Lung (tissue), 12 donors: ENCODE data around the gene SPINK8. TPM values are rescaled to one million over a fixed set of nuclear protein-coding genes. Genes with fewer than 3 reads are reported as not detected.

ENCODE experiments used
- ATAC-seq: fragments of 200-7000 bp; cut with Tn5 transposase; one replicate; pipeline ENCODE4 v1.9.1; 2020; ENCODE audit warnings: moderate number of reproducible peaks; ENCODE audit not compliant: insufficient read depth, low FRiP score
- DNase-seq, 3 donors: peaks; one replicate each; pipeline ENCODE4 v3.0.0-alpha.2; 2013 to 2017
- H3K27ac ChIP-seq, 2 donors: one replicate each; pipeline ENCODE4 v1.5.1; 2013; ENCODE audit warnings: mild to moderate bottlenecking in 2 of 2, moderate library complexity in 2 of 2, control low read depth in 1 of 2, inconsistent platforms in 1 of 2, low read depth in 1 of 2, low read length in 1 of 2
- H3K27me3 ChIP-seq, 3 donors: one replicate each; pipeline ENCODE4 v1.5.1; 2013; ENCODE audit warnings: low read length in 2 of 3; ENCODE audit not compliant: control insufficient read depth in 3 of 3, insufficient read depth in 3 of 3
- H3K36me3 ChIP-seq, 4 donors: one replicate each; pipeline ENCODE4 v1.5.1; 2013; ENCODE audit warnings: low read length in 4 of 4, mild to moderate bottlenecking in 1 of 4, moderate library complexity in 1 of 4; ENCODE audit not compliant: control insufficient read depth in 4 of 4, insufficient read depth in 4 of 4
- H3K4me1 ChIP-seq, 5 donors: one replicate each; pipeline ENCODE4 v1.5.1; 2013; ENCODE audit warnings: low read length in 5 of 5, mild to moderate bottlenecking in 2 of 5, moderate library complexity in 1 of 5; ENCODE audit not compliant: control insufficient read depth in 5 of 5, insufficient read depth in 5 of 5
- H3K4me3 ChIP-seq: one replicate; pipeline ENCODE4 v1.5.1; 2013; ENCODE audit warnings: mild to moderate bottlenecking, control low read depth, moderate library complexity
- H3K9ac ChIP-seq, 2 donors: one replicate each; pipeline ENCODE4 v1.5.1; 2013; ENCODE audit warnings: low read length in 2 of 2, control low read depth in 1 of 2; ENCODE audit not compliant: insufficient read depth in 1 of 2
- H3K9me3 ChIP-seq, 4 donors: one replicate each; pipeline ENCODE4 v1.5.1; 2013; ENCODE audit warnings: low read length in 3 of 4, mild to moderate bottlenecking in 1 of 4, moderate library complexity in 1 of 4; ENCODE audit not compliant: control insufficient read depth in 4 of 4, insufficient read depth in 3 of 4
- CTCF ChIP-seq: IDR thresholded peaks from 2 replicates; pipeline ENCODE4 v1.5.1; 2012; ENCODE audit warnings: mild to moderate bottlenecking; ENCODE audit errors: control extremely low read depth, extremely low read depth
- WGBS, 2 donors: extraction: QIAGEN DNeasy Blood & Tissue Kit; methylation state at CpG; one replicate each; pipeline ENCODE4 v1.1.7; 2013; 5-methylcytosine and 5-hydroxymethylcytosine counted together
- polyA plus RNA-seq, 2 donors: library from polyadenylated mRNA; stranded (reverse); fragments of 200-250 nt; gene quantifications; one replicate each; pipeline ENCODE4 v1.2.1, GENCODE V29; 2013
- total RNA-seq, 2 donors: library from RNA; depleted of rRNA in 1 of 2; stranded (reverse); fragments of >200 nt in 1 of 2; gene quantifications; one replicate each; pipeline ENCODE4 v1.2.1, GENCODE V29; 2014 to 2021
- donor health status: control.
- donor health status: control.
- donor health status: Bipolar disorder and iron deficiency.
- donor health status: healthy.
- donor health status: DM: yes; HTN: yes; CAD: no.

Gene SPINK8
- total and polyA plus RNA-seq, 4 donors, result not detected

DNA sequence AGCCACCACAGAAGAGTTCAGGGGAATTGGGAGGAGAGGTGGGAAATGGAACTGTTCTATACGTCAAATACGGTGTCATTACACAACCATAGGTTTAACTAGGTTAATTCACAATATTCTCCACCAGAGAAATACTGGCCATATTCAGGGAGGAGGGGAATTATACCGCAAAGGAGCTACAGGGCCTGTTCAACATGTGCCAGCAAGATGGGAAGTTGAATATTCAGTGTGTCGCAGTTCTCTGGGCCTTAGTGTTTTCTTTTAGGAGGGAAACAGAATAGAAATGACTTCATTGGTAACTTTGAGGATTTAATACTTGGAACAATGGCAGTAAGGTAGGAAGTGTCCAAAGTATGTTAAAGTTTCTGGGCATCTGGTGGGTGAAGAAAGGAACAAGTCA lies 20.5 kb upstream of the SPINK8 start:
- ATAC-seq, result no peak
- H3K4me1 ChIP-seq, result no peaks in the 10 kb centered on the region

GRCh38 chr3:48352546-48352945 lies 19.1 kb upstream of the SPINK8 start:
- H3K9ac ChIP-seq, result no peak overlapping the region
- DNase-seq (no peak), ATAC-seq (no peak)
- no peak overlapping the region for H3K4me3 ChIP-seq
- no peaks in the 10 kb centered on the region for H3K4me1 ChIP-seq
- H3K9me3 ChIP-seq, result no peaks in the 10 kb centered on the region
- H3K27ac ChIP-seq, result no peak overlapping the region
- H3K27me3 ChIP-seq, result no peaks in the 10 kb centered on the region
- H3K36me3 ChIP-seq, result no peaks in the 10 kb centered on the region
- WGBS, 2 donors, result 84 to 85% methylated on average over 6 of the region's 6 CpGs
- no peak for TF ChIP-seq CTCF

More for the DNA sequence above, 20.5 kb upstream of the SPINK8 start:
- H3K27ac ChIP-seq, result no peak overlapping the region
- DNase-seq, result no peak
- no peaks in the 10 kb centered on the region for H3K36me3 ChIP-seq
- no peak overlapping the region for H3K4me3 ChIP-seq
- H3K9ac ChIP-seq, result no peak overlapping the region
- 86 to 88% methylated on average over 4 of the region's 4 CpGs for WGBS, 2 donors
- H3K27me3 ChIP-seq, result no peaks in the 10 kb centered on the region
- H3K9me3 ChIP-seq, result peaks cover 0 to 2% (median 0%) of the 10 kb centered on the region in 4 donors
- TF ChIP-seq CTCF, result no peak

GRCh38 chr3:48347500-48347899 lies 14.0 kb upstream of the SPINK8 start:
- Histone ChIP-seq H3K27ac (no peak overlapping the region), H3K4me3 (no peak overlapping the region), H3K27me3 (no peaks in the 10 kb centered on the region), H3K9ac (no peak overlapping the region), H3K4me1 (no peaks in the 10 kb centered on the region), H3K36me3 (no peaks in the 10 kb centered on the region), H3K9me3 (no peaks in the 10 kb centered on the region)
- ATAC-seq (no peak), DNase-seq (no peak)
- WGBS, 2 donors, result 79 to 81% methylated on average over 3 of the region's 3 CpGs
- no peak for TF ChIP-seq CTCF

DNA sequence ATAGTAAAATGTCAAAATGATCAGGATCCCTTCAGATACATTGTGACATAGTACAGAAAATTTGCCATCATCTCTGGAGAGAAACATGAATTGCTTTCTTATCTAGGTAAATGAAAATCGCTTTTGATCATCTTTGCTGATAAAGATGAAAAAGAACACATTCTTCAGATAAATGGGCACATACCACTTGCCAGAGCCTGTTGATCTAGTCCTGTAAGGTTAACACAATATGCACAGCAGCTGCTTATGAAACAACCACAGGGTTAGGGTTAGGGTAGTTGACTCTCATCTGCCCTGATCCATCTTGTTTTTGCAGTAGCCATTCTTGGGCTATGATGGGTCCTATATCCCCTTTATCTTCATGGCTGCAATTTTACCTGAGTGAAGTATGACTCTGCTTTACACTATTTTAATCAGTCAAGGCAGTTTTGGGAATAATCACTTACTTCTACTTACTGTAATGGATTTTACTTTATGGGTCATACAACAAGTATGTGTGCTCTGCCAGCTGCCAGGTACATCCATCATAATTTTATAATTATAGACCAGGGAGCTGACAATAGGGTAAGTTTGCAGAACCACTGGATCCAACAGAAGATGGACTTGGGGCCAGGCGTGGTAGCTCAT lies 12.6 kb upstream of the SPINK8 start:
- H3K4me3 ChIP-seq, result no peak overlapping the region
- no peak overlapping the region for H3K27ac ChIP-seq
- H3K9me3 ChIP-seq, result no peaks in the 10 kb centered on the region
- TF ChIP-seq CTCF, result no peak
- ATAC-seq (no peak), DNase-seq (no peak)
- no peak overlapping the region for H3K9ac ChIP-seq
- 75 to 93% methylated on average over 2 of the region's 2 CpGs for WGBS, 2 donors
- no peaks in the 10 kb centered on the region for H3K4me1 ChIP-seq
- H3K36me3 ChIP-seq, result no peaks in the 10 kb centered on the region
- H3K27me3 ChIP-seq, result no peaks in the 10 kb centered on the region
